WERI-Rb-1 (cell line): ENCODE data around the gene LEFTY1.

Experiments
- DNase-seq: peaks from one replicate; pipeline ENCODE4 v3.0.0-alpha.2; 2020
- H3K27ac ChIP-seq: fragments of 250-450 bp; sonication (Bioruptor Pico); 2 replicates; pipeline ENCODE4 v1.5.1; 2020; ENCODE audit warnings: mild to moderate bottlenecking, moderate library complexity
- H3K27me3 ChIP-seq: fragments of 250-450 bp; sonication (Bioruptor Pico); 2 replicates; pipeline ENCODE4 v1.5.1; 2021; ENCODE audit warnings: mild to moderate bottlenecking, low read depth, moderate library complexity; ENCODE audit not compliant: insufficient read depth, severe bottlenecking
- H3K36me3 ChIP-seq: fragments of 250-450 bp; sonication (Bioruptor Pico); 2 replicates; pipeline ENCODE4 v1.5.1; 2020; ENCODE audit warnings: mild to moderate bottlenecking, moderate library complexity
- H3K4me3 ChIP-seq: 2 replicates; pipeline ENCODE4 v1.5.1; 2011; ENCODE audit warnings: low read depth, mild to moderate bottlenecking, control low read depth, low read length
- H3K9me3 ChIP-seq: fragments of 250-450 bp; sonication (Bioruptor Pico); 2 replicates; pipeline ENCODE4 v1.5.1; 2021; ENCODE audit warnings: mild to moderate bottlenecking, moderate library complexity; ENCODE audit not compliant: severe bottlenecking
- CTCF ChIP-seq: IDR thresholded peaks from 2 replicates; pipeline ENCODE4 v1.5.1; 2011; ENCODE audit warnings: low read depth, mild to moderate bottlenecking, control low read depth, inconsistent platforms, low read length

The LEFTY1 gene

GRCh38 chr1:225844236-225845061 is 44.5 kb downstream of the LEFTY1 start:
- no peak overlapping the region for H3K27ac ChIP-seq
- no peaks in the 10 kb centered on the region for H3K27me3 ChIP-seq
- no peaks in the 10 kb centered on the region for H3K9me3 ChIP-seq
- no peak overlapping the region for H3K4me3 ChIP-seq
- DNase-seq, result no peak
- no peaks in the 10 kb centered on the region for H3K36me3 ChIP-seq
- no peak for TF ChIP-seq CTCF

- no peaks in the 10 kb centered on the region for H3K36me3 ChIP-seq
- no peaks in the 10 kb centered on the region for H3K27me3 ChIP-seq
- H3K4me3 ChIP-seq, result no peak overlapping the region
- TF ChIP-seq CTCF, result no peak
- no peaks in the 10 kb centered on the region for H3K9me3 ChIP-seq
- H3K27ac ChIP-seq, result no peak overlapping the region
- DNase-seq, result no peak
These were observed 45.5 kb downstream of the LEFTY1 start for GRCh38 chr1:225843426-225843795.

- Histone ChIP-seq H3K27ac (no peak overlapping the region), H3K27me3 (no peaks in the 10 kb centered on the region), H3K4me3 (no peak overlapping the region), H3K36me3 (no peaks in the 10 kb centered on the region), H3K9me3 (no peaks in the 10 kb centered on the region)
- DNase-seq, result no peak
- no peak for TF ChIP-seq CTCF
These were observed 46.0 kb downstream of the LEFTY1 start for GRCh38 chr1:225842788-225843425.

DNA sequence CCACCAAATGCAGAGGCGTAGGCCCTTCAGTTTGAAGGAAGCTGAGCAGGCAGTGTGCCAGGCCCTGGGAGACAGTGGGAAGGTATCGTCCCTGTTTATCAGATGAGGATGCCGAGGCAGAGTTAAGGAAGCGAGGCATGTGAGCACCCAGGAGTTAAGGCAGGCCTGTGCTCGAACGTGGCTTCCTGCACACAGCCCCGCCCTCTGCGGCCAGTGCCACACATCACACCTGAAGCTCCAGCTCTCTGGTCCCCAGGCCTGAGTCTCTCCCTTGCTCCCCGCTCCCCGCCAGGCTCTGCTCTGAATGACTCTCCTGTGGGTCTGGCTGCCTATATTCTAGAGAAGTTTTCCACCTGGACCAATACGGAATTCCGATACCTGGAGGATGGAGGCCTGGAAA is 46.9 kb downstream of the LEFTY1 start:
- no peak for DNase-seq
- Histone ChIP-seq H3K9me3 (no peaks in the 10 kb centered on the region), H3K4me3 (no peak overlapping the region), H3K27me3 (no peaks in the 10 kb centered on the region), H3K27ac (no peak overlapping the region), H3K36me3 (no peaks in the 10 kb centered on the region)
- TF ChIP-seq CTCF, result no peak

GRCh38 chr1:225840713-225841112 is 48.2 kb downstream of the LEFTY1 start:
- H3K4me3 ChIP-seq, result no peak overlapping the region
- H3K27ac ChIP-seq, result no peak overlapping the region
- no peaks in the 10 kb centered on the region for H3K36me3 ChIP-seq
- no peaks in the 10 kb centered on the region for H3K27me3 ChIP-seq
- no peak for TF ChIP-seq CTCF
- no peaks in the 10 kb centered on the region for H3K9me3 ChIP-seq
- DNase-seq, result no peak

DNA sequence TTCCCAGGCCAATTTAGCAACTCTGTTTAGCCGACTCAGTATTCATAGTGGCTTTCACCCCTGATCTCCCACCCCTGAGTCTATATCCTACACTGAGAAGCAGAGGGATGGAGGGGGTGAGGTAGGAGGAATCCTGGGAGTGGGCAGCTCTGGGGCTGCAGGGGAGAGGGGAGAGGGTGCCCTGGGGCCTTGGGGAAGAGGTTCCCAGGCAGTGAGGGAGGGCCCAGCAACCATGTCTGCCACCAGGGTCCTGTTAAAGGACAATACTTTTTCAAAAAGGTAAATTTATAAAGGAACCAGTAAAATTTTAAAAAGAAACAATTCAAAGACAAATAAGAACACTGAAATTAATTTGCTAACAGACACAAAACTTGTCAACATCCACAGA is 48.7 kb downstream of the LEFTY1 start:
- no peak for DNase-seq
- Histone ChIP-seq H3K9me3 (no peaks in the 10 kb centered on the region), H3K4me3 (no peak overlapping the region), H3K36me3 (no peaks in the 10 kb centered on the region), H3K27ac (no peak overlapping the region), H3K27me3 (no peaks in the 10 kb centered on the region)
- TF ChIP-seq CTCF, result no peak
